Measurements from ENCODE around the gene SPARCL1. TPM values are rescaled to one million over a fixed set of nuclear protein-coding genes. Genes with fewer than 3 reads are reported as not detected.
"Not testable (repeated sequence)": the region's sequence is repeated elsewhere in the genome, so short reads cannot be mapped to it uniquely, and the experiment has no call there.

The SPARCL1 gene
- total and polyA plus RNA-seq, 10 donors: 27.2 to 318 (median 84.7) TPM

GRCh38 chr4:87462102-87462501, 67.1 kb downstream of the SPARCL1 start:
- intact Hi-C loops (cut with DNase I; ENCODE audit: low total_unique reads): no loop called here
- Histone ChIP-seq H3K4me1 (no peaks in the 10 kb centered on the region), H3K27me3 (replicated peaks in 1 of 7) (no peaks in the 10 kb centered on the region), H3K27ac (no peak overlapping the region), H3K9me3 (peaks cover 0 to 6% (median 0%) of the 10 kb centered on the region in 8 donors), H3K4me3 (no peak overlapping the region), H3K36me3 (peaks cover 0 to 29% (median 14%) of the 10 kb centered on the region in 6 donors)
- no peak for DNase-seq
- no peak for TF ChIP-seq POLR2A (IDR thresholded peaks at IDR 0.05)
- TF ChIP-seq POLR2AphosphoS5 (IDR thresholded peaks at IDR 0.05): no peak
- TF ChIP-seq, protein P1, sequence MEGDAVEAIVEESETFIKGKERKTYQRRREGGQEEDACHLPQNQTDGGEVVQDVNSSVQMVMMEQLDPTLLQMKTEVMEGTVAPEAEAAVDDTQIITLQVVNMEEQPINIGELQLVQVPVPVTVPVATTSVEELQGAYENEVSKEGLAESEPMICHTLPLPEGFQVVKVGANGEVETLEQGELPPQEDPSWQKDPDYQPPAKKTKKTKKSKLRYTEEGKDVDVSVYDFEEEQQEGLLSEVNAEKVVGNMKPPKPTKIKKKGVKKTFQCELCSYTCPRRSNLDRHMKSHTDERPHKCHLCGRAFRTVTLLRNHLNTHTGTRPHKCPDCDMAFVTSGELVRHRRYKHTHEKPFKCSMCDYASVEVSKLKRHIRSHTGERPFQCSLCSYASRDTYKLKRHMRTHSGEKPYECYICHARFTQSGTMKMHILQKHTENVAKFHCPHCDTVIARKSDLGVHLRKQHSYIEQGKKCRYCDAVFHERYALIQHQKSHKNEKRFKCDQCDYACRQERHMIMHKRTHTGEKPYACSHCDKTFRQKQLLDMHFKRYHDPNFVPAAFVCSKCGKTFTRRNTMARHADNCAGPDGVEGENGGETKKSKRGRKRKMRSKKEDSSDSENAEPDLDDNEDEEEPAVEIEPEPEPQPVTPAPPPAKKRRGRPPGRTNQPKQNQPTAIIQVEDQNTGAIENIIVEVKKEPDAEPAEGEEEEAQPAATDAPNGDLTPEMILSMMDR (IDR thresholded peaks at IDR 0.05 in 8 of 11, conservative IDR thresholded peaks at IDR 0.05 in 3 of 11): no peak
- 83 to 93% (median 89%) methylated on average over 2 of the region's 2 CpGs for WGBS, 5 donors

- no peak overlapping the region for H3K27ac ChIP-seq
- no peak for DNase-seq
- no peak overlapping the region for H3K4me3 ChIP-seq
- no peaks in the 10 kb centered on the region for H3K27me3 ChIP-seq (replicated peaks in 1 of 7)
- TF ChIP-seq POLR2A (IDR thresholded peaks at IDR 0.05): no peak
- no peak for TF ChIP-seq POLR2AphosphoS5 (IDR thresholded peaks at IDR 0.05)
- peaks cover 0 to 37% (median 14%) of the 10 kb centered on the region in 6 donors for H3K36me3 ChIP-seq
- H3K4me1 ChIP-seq: no peaks in the 10 kb centered on the region
- peaks cover 0 to 6% (median 0%) of the 10 kb centered on the region in 8 donors for H3K9me3 ChIP-seq
- intact Hi-C loops (cut with DNase I; ENCODE audit: low total_unique reads): no loop called here
These were observed 67.9 kb downstream of the SPARCL1 start for GRCh38 chr4:87461281-87461700.

GRCh38 chr4:87458913-87459312, 70.3 kb downstream of the SPARCL1 start:
- no peak overlapping the region for H3K27ac ChIP-seq
- H3K36me3 ChIP-seq: peaks cover 0 to 60% (median 20%) of the 10 kb centered on the region in 6 donors
- WGBS, 5 donors: 96 to 99% (median 98%) methylated on average over 4 of the region's 4 CpGs
- TF ChIP-seq POLR2A (IDR thresholded peaks at IDR 0.05) (no peak), POLR2AphosphoS5 (IDR thresholded peaks at IDR 0.05) (no peak)
- TF ChIP-seq, protein P1 (IDR thresholded peaks at IDR 0.05 in 8 of 11, conservative IDR thresholded peaks at IDR 0.05 in 3 of 11): no peak
- DNase-seq: no peak
- no peak overlapping the region for H3K4me3 ChIP-seq
- H3K4me1 ChIP-seq: no peaks in the 10 kb centered on the region
- H3K9me3 ChIP-seq: peaks cover 0 to 6% (median 0%) of the 10 kb centered on the region in 8 donors
- intact Hi-C loops (cut with DNase I; ENCODE audit: low total_unique reads): no loop called here
- no peaks in the 10 kb centered on the region for H3K27me3 ChIP-seq (replicated peaks in 1 of 7)

- H3K36me3 ChIP-seq: peaks cover 0 to 97% (median 42%) of the 10 kb centered on the region in 6 donors
- no peaks in the 10 kb centered on the region for H3K27me3 ChIP-seq (replicated peaks in 1 of 7)
These were observed 77.6 kb downstream of the SPARCL1 start for GRCh38 chr4:87451537-87451936.

GRCh38 chr4:87446375-87446774, 82.8 kb downstream of the SPARCL1 start:
- H3K27ac ChIP-seq; intact Hi-C loops (cut with DNase I; ENCODE audit: low total_unique reads); H3K9me3 ChIP-seq; H3K4me3 ChIP-seq; H3K27me3 ChIP-seq (replicated peaks in 1 of 7); H3K4me1 ChIP-seq; DNase-seq: not testable (repeated sequence)
- H3K36me3 ChIP-seq: peaks cover 0 to 96% (median 37%) of the 10 kb centered on the region in 6 donors
- 86 to 97% (median 96%) methylated on average over 6 of the region's 6 CpGs for WGBS, 5 donors

More at GRCh38 chr4:87451537-87451936, 77.6 kb downstream of the SPARCL1 start:
- intact Hi-C loops (cut with DNase I; ENCODE audit: low total_unique reads): no loop called here
- Histone ChIP-seq H3K4me3 (no peak overlapping the region), H3K27ac (no peak overlapping the region), H3K4me1 (no peaks in the 10 kb centered on the region), H3K9me3 (no peaks in the 10 kb centered on the region)
- no peak for DNase-seq
- TF ChIP-seq POLR2A (IDR thresholded peaks at IDR 0.05): no peak
- no peak for TF ChIP-seq POLR2AphosphoS5 (IDR thresholded peaks at IDR 0.05)
- TF ChIP-seq, protein P1 (IDR thresholded peaks at IDR 0.05 in 8 of 11, conservative IDR thresholded peaks at IDR 0.05 in 3 of 11): no peak

Data from spleen (tissue), 11 donors.